Suppressor macrophage treated with lipopolysaccharide for 1 hour (primary cell): ENCODE results near the gene CDCA5.

Experiments
- DNase-seq, 3 donors: peaks; one replicate each; pipeline ENCODE4 v3.0.0-alpha.2; 2020 to 2022

The CDCA5 gene

GRCh38 chr11:65067446-65067845 is 16.4 kb downstream of the CDCA5 start:
- no peak for DNase-seq

GRCh38 chr11:65066805-65067291 is 17.0 kb downstream of the CDCA5 start:
- no peak for DNase-seq

- no peak for DNase-seq
Observed at GRCh38 chr11:65066315-65066714, 17.5 kb downstream of the CDCA5 start.

- DNase-seq: peak in 2 of 3 donors; percentile 26 to 62
Observed at GRCh38 chr11:65065851-65066250, 18.0 kb downstream of the CDCA5 start.

GRCh38 chr11:65064847-65065240 is 19.0 kb downstream of the CDCA5 start:
- DNase-seq: no peak

- DNase-seq: no peak
Observed at GRCh38 chr11:65063532-65063931, 20.3 kb downstream of the CDCA5 start.

- peak; percentile 24 to 28 (median 27) for DNase-seq
Observed at GRCh38 chr11:65060913-65061408, 22.9 kb downstream of the CDCA5 start.

- no peak for DNase-seq
Observed at GRCh38 chr11:65059959-65060824, 23.6 kb downstream of the CDCA5 start.

GRCh38 chr11:65059523-65059922 is 24.3 kb downstream of the CDCA5 start:
- no peak for DNase-seq

- no peak for DNase-seq
Observed at GRCh38 chr11:65058419-65059054, 25.3 kb downstream of the CDCA5 start, which contains the start of gene NAALADL1. Gene NAALADL1, minus strand, starts transcription at chr11:65058553. Its CDS starts 32 bp downstream, at chr11:65058521.

GRCh38 chr11:65058012-65058411 is 25.8 kb downstream of the CDCA5 start:
- no peak for DNase-seq

- no peak for DNase-seq
Observed at GRCh38 chr11:65057526-65057925, 26.3 kb downstream of the CDCA5 start.

- DNase-seq: no peak
Observed at GRCh38 chr11:65056999-65057398, 26.8 kb downstream of the CDCA5 start.

GRCh38 chr11:65055538-65055937 is 28.3 kb downstream of the CDCA5 start:
- DNase-seq: no peak

GRCh38 chr11:65053827-65054508 is 29.9 kb downstream of the CDCA5 start:
- peak; percentile 35 to 56 (median 40) for DNase-seq

GRCh38 chr11:65051398-65051858 is 32.4 kb downstream of the CDCA5 start:
- DNase-seq: no peak

- DNase-seq: no peak
Observed at GRCh38 chr11:65047581-65048422, 36.0 kb downstream of the CDCA5 start.

- no peak for DNase-seq
Observed at GRCh38 chr11:65045728-65046127, 38.1 kb downstream of the CDCA5 start.

GRCh38 chr11:65045061-65045460 is 38.8 kb downstream of the CDCA5 start:
- DNase-seq: no peak

- DNase-seq: peak; percentile 86 to 89 (median 89)
Observed at GRCh38 chr11:65043881-65044501, 39.8 kb downstream of the CDCA5 start.

GRCh38 chr11:65042891-65043290 is 40.9 kb downstream of the CDCA5 start:
- no peak for DNase-seq
